Measurements from ENCODE around the gene LPP. TPM values are rescaled to one million over a fixed set of nuclear protein-coding genes. Genes with fewer than 3 reads are reported as not detected.

The LPP gene
- polyA plus RNA-seq, 3 donors from 2014 or later, result 6.5 to 33.5 (median 11.3) TPM

GRCh38 chr3:188150982-188151381 is 3.0 kb upstream of the LPP start:
- H3K27ac Mint-ChIP-seq, result peak overlapping the region in 3 of 6 donors; percentile 3 to 48 (median 4)
- H3K36me3 Mint-ChIP-seq, result no peaks in the 10 kb centered on the region
- no peak for DNase-seq
- H3K27me3 Mint-ChIP-seq (ENCODE audit: low read depth in 3 of 3), result peaks cover 6 to 17% (median 10%) of the 10 kb centered on the region in 3 donors
- H3K9me3 Mint-ChIP-seq, result no peaks in the 10 kb centered on the region
- no peak overlapping the region for H3K4me3 Mint-ChIP-seq
- H3K4me1 Mint-ChIP-seq, result peaks cover 40 to 52% of the 10 kb centered on the region in 2 donors

GRCh38 chr3:188151438-188151837 is 2.5 kb upstream of the LPP start:
- Mint-ChIP-seq H3K4me3 (no peak overlapping the region), H3K9me3 (no peaks in the 10 kb centered on the region), H3K36me3 (no peaks in the 10 kb centered on the region), H3K4me1 (peaks cover 44 to 56% of the 10 kb centered on the region in 2 donors), H3K27ac (no peak overlapping the region), H3K27me3 (ENCODE audit: low read depth in 3 of 3) (peaks cover 6 to 17% (median 8%) of the 10 kb centered on the region in 3 donors)
- no peak for DNase-seq

- H3K36me3 Mint-ChIP-seq, result no peaks in the 10 kb centered on the region
- no peaks in the 10 kb centered on the region for H3K9me3 Mint-ChIP-seq
- H3K4me1 Mint-ChIP-seq, result peaks cover 52 to 67% of the 10 kb centered on the region in 2 donors
- peak in 2 of 3 donors; percentile 14 to 23 for DNase-seq
- H3K4me3 Mint-ChIP-seq, result peak overlapping the region; percentile 91 to 94 (median 93)
- H3K27me3 Mint-ChIP-seq (ENCODE audit: low read depth in 3 of 3), result peaks cover 6 to 17% (median 8%) of the 10 kb centered on the region in 3 donors
- peak overlapping the region; percentile 51 to 95 (median 88) for H3K27ac Mint-ChIP-seq
Observed at GRCh38 chr3:188152660-188153436, 1.1 kb upstream of the LPP start.

GRCh38 chr3:188153437-188154013 is 432 bp upstream of the LPP start:
- Mint-ChIP-seq H3K36me3 (no peaks in the 10 kb centered on the region), H3K4me1 (peaks cover 51 to 66% of the 10 kb centered on the region in 2 donors), H3K27me3 (ENCODE audit: low read depth in 3 of 3) (peaks cover 6 to 14% (median 8%) of the 10 kb centered on the region in 3 donors), H3K27ac (peak overlapping the region; percentile 51 to 95 (median 88)), H3K9me3 (no peaks in the 10 kb centered on the region), H3K4me3 (peak overlapping the region; percentile 91 to 94 (median 93))
- no peak for DNase-seq

GRCh38 chr3:188154809-188155574 is 1.0 kb downstream of the LPP start:
- H3K4me1 Mint-ChIP-seq, result peaks cover 57 to 69% of the 10 kb centered on the region in 2 donors
- no peak for DNase-seq

GRCh38 chr3:188156056-188156455 is 2.1 kb downstream of the LPP start:
- H3K36me3 Mint-ChIP-seq, result peaks cover 0 to 6% (median 0%) of the 10 kb centered on the region in 3 donors
- H3K4me1 Mint-ChIP-seq, result peaks cover 63 to 78% of the 10 kb centered on the region in 2 donors
- H3K27ac Mint-ChIP-seq, result peak overlapping the region; percentile 6 to 96 (median 85)
- H3K27me3 Mint-ChIP-seq (ENCODE audit: low read depth in 3 of 3), result peaks cover 6 to 14% (median 8%) of the 10 kb centered on the region in 3 donors
- H3K9me3 Mint-ChIP-seq, result no peaks in the 10 kb centered on the region
- peak overlapping the region; percentile 91 to 94 (median 93) for H3K4me3 Mint-ChIP-seq
- DNase-seq, result no peak

More at GRCh38 chr3:188154809-188155574, 1.0 kb downstream of the LPP start:
- Mint-ChIP-seq H3K9me3 (no peaks in the 10 kb centered on the region), H3K36me3 (no peaks in the 10 kb centered on the region), H3K27ac (peak overlapping the region; percentile 82 to 96 (median 93)), H3K4me3 (peak overlapping the region; percentile 91 to 94 (median 93)), H3K27me3 (ENCODE audit: low read depth in 3 of 3) (peaks cover 6 to 14% (median 8%) of the 10 kb centered on the region in 3 donors)

- DNase-seq, result no peak
- H3K27ac Mint-ChIP-seq, result peak overlapping the region in 4 of 6 donors; percentile 5 to 37 (median 20)
- peaks cover 6 to 16% (median 8%) of the 10 kb centered on the region in 3 donors for H3K27me3 Mint-ChIP-seq (ENCODE audit: low read depth in 3 of 3)
- H3K9me3 Mint-ChIP-seq, result no peaks in the 10 kb centered on the region
- H3K4me3 Mint-ChIP-seq, result no peak overlapping the region
- H3K36me3 Mint-ChIP-seq, result peaks cover 0 to 10% (median 5%) of the 10 kb centered on the region in 3 donors
- peaks cover 67 to 84% of the 10 kb centered on the region in 2 donors for H3K4me1 Mint-ChIP-seq
Observed at GRCh38 chr3:188157407-188157806, 3.5 kb downstream of the LPP start.

- Mint-ChIP-seq H3K4me3 (no peak overlapping the region), H3K27ac (peak overlapping the region in 5 of 6 donors; percentile 2 to 62 (median 7)), H3K4me1 (peaks cover 67 to 82% of the 10 kb centered on the region in 2 donors)
Observed at GRCh38 chr3:188157971-188158370, 4.0 kb downstream of the LPP start.

GRCh38 chr3:188158731-188159310 is 4.9 kb downstream of the LPP start:
- H3K27me3 Mint-ChIP-seq (ENCODE audit: low read depth in 3 of 3), result peaks cover 0 to 8% (median 6%) of the 10 kb centered on the region in 3 donors
- no peak for DNase-seq
- H3K4me3 Mint-ChIP-seq, result no peak overlapping the region
- H3K27ac Mint-ChIP-seq, result peak overlapping the region in 4 of 6 donors; percentile 24 to 59 (median 39)
- H3K9me3 Mint-ChIP-seq, result no peaks in the 10 kb centered on the region
- H3K4me1 Mint-ChIP-seq, result peaks cover 68 to 83% of the 10 kb centered on the region in 2 donors
- H3K36me3 Mint-ChIP-seq, result peaks cover 0 to 10% (median 5%) of the 10 kb centered on the region in 3 donors

More at GRCh38 chr3:188157971-188158370, 4.0 kb downstream of the LPP start:
- H3K27me3 Mint-ChIP-seq (ENCODE audit: low read depth in 3 of 3), result peaks cover 6 to 14% (median 7%) of the 10 kb centered on the region in 3 donors
- peaks cover 0 to 10% (median 5%) of the 10 kb centered on the region in 3 donors for H3K36me3 Mint-ChIP-seq
- DNase-seq, result no peak
- no peaks in the 10 kb centered on the region for H3K9me3 Mint-ChIP-seq

- H3K27ac Mint-ChIP-seq, result peak overlapping the region in 5 of 6 donors; percentile 2 to 56 (median 26)
- DNase-seq, result no peak
- H3K27me3 Mint-ChIP-seq (ENCODE audit: low read depth in 3 of 3), result peaks cover 0 to 2% (median 0%) of the 10 kb centered on the region in 3 donors
- H3K4me1 Mint-ChIP-seq, result peaks cover 71 to 86% of the 10 kb centered on the region in 2 donors
- peaks cover 0 to 10% (median 5%) of the 10 kb centered on the region in 3 donors for H3K36me3 Mint-ChIP-seq
- no peak overlapping the region for H3K4me3 Mint-ChIP-seq
- H3K9me3 Mint-ChIP-seq, result no peaks in the 10 kb centered on the region
Observed at GRCh38 chr3:188160751-188161150, 6.8 kb downstream of the LPP start.

GRCh38 chr3:188164248-188164687 is 10.3 kb downstream of the LPP start:
- DNase-seq, result no peak
- peak overlapping the region; percentile 3 to 56 (median 53) for H3K4me3 Mint-ChIP-seq
- peaks cover 0 to 10% (median 5%) of the 10 kb centered on the region in 3 donors for H3K36me3 Mint-ChIP-seq
- H3K9me3 Mint-ChIP-seq, result no peaks in the 10 kb centered on the region
- H3K27me3 Mint-ChIP-seq (ENCODE audit: low read depth in 3 of 3), result peaks cover 0 to 2% (median 0%) of the 10 kb centered on the region in 3 donors
- H3K27ac Mint-ChIP-seq, result peak overlapping the region; percentile 18 to 68 (median 56)
- H3K4me1 Mint-ChIP-seq, result peaks cover 55 to 61% of the 10 kb centered on the region in 2 donors

- Mint-ChIP-seq H3K9me3 (no peaks in the 10 kb centered on the region), H3K4me1 (peaks cover 62 to 66% of the 10 kb centered on the region in 2 donors), H3K27ac (peak overlapping the region in 3 of 6 donors; percentile 6 to 30 (median 8)), H3K27me3 (ENCODE audit: low read depth in 3 of 3) (peaks cover 0 to 2% (median 0%) of the 10 kb centered on the region in 3 donors), H3K4me3 (no peak overlapping the region), H3K36me3 (peaks cover 0 to 9% (median 5%) of the 10 kb centered on the region in 3 donors)
- DNase-seq, result no peak
Observed at GRCh38 chr3:188165596-188165995, 11.6 kb downstream of the LPP start.

- H3K36me3 Mint-ChIP-seq, result peaks cover 0 to 8% (median 5%) of the 10 kb centered on the region in 3 donors
- H3K27me3 Mint-ChIP-seq (ENCODE audit: low read depth in 3 of 3), result peaks cover 0 to 2% (median 0%) of the 10 kb centered on the region in 3 donors
- no peaks in the 10 kb centered on the region for H3K9me3 Mint-ChIP-seq
- H3K27ac Mint-ChIP-seq, result no peak overlapping the region
- no peak for DNase-seq
- H3K4me1 Mint-ChIP-seq, result peaks cover 67% of the 10 kb centered on the region in 2 donors
- no peak overlapping the region for H3K4me3 Mint-ChIP-seq
Observed at GRCh38 chr3:188166441-188166840, 12.5 kb downstream of the LPP start.
